ENCODE results near the gene CTNNB1.

Gene CTNNB1

GRCh38 chr3:41209646-41210045, 10.3 kb downstream of the CTNNB1 start:
- Mint-ChIP-seq H3K27ac (ENCODE audit: low read depth) (no peak overlapping the region), H3K4me1 (peaks cover 80% of the 10 kb centered on the region), H3K4me3 (no peak overlapping the region), H3K27me3 (no peaks in the 10 kb centered on the region), H3K36me3 (ENCODE audit: insufficient read depth) (peaks cover 2% of the 10 kb centered on the region), H3K9me3 (no peaks in the 10 kb centered on the region)
- ATAC-seq (replicated peaks; ENCODE audit: extremely low read depth, poor library complexity, severe bottlenecking) (no peak), DNase-seq (ENCODE audit: low spot score in 2 of 2) (no peak)

GRCh38 chr3:41210966-41211365, 11.7 kb downstream of the CTNNB1 start:
- Mint-ChIP-seq H3K4me1 (peaks cover 80% of the 10 kb centered on the region), H3K9me3 (no peaks in the 10 kb centered on the region), H3K36me3 (ENCODE audit: insufficient read depth) (peaks cover 2% of the 10 kb centered on the region), H3K4me3 (no peak overlapping the region), H3K27me3 (no peaks in the 10 kb centered on the region), H3K27ac (ENCODE audit: low read depth) (no peak overlapping the region)
- no peak for DNase-seq (ENCODE audit: low spot score in 2 of 2)
- ATAC-seq (replicated peaks; ENCODE audit: extremely low read depth, poor library complexity, severe bottlenecking): no peak

- no peaks in the 10 kb centered on the region for H3K9me3 Mint-ChIP-seq
- peaks cover 77% of the 10 kb centered on the region for H3K4me1 Mint-ChIP-seq
- peaks cover 2% of the 10 kb centered on the region for H3K36me3 Mint-ChIP-seq (ENCODE audit: insufficient read depth)
- ATAC-seq (replicated peaks; ENCODE audit: extremely low read depth, poor library complexity, severe bottlenecking): no peak
- H3K27me3 Mint-ChIP-seq: no peaks in the 10 kb centered on the region
- no peak for DNase-seq (ENCODE audit: low spot score in 2 of 2)
- H3K4me3 Mint-ChIP-seq: peak overlapping the region; percentile 47
- H3K27ac Mint-ChIP-seq (ENCODE audit: low read depth): peak overlapping the region; percentile 19
Observed at GRCh38 chr3:41212088-41212487, 12.8 kb downstream of the CTNNB1 start.

- Mint-ChIP-seq H3K27ac (ENCODE audit: low read depth) (no peak overlapping the region), H3K27me3 (no peaks in the 10 kb centered on the region), H3K4me3 (peak overlapping the region; percentile 47), H3K9me3 (no peaks in the 10 kb centered on the region), H3K36me3 (ENCODE audit: insufficient read depth) (peaks cover 2% of the 10 kb centered on the region), H3K4me1 (peaks cover 76% of the 10 kb centered on the region)
- DNase-seq (ENCODE audit: low spot score in 2 of 2): no peak
- no peak for ATAC-seq (replicated peaks; ENCODE audit: extremely low read depth, poor library complexity, severe bottlenecking)
Observed at GRCh38 chr3:41213588-41213987, 14.3 kb downstream of the CTNNB1 start.

- Mint-ChIP-seq H3K27ac (ENCODE audit: low read depth) (no peak overlapping the region), H3K36me3 (ENCODE audit: insufficient read depth) (peaks cover 5% of the 10 kb centered on the region), H3K27me3 (no peaks in the 10 kb centered on the region), H3K9me3 (no peaks in the 10 kb centered on the region), H3K4me1 (peaks cover 90% of the 10 kb centered on the region), H3K4me3 (peak overlapping the region; percentile 8)
- no peak for ATAC-seq (replicated peaks; ENCODE audit: extremely low read depth, poor library complexity, severe bottlenecking)
- DNase-seq (ENCODE audit: low spot score in 2 of 2): no peak
Observed at GRCh38 chr3:41216422-41216821, 17.1 kb downstream of the CTNNB1 start.

GRCh38 chr3:41216993-41217392, 17.7 kb downstream of the CTNNB1 start:
- DNase-seq (ENCODE audit: low spot score in 2 of 2): no peak
- Mint-ChIP-seq H3K9me3 (no peaks in the 10 kb centered on the region), H3K27me3 (no peaks in the 10 kb centered on the region), H3K4me1 (peaks cover 90% of the 10 kb centered on the region), H3K36me3 (ENCODE audit: insufficient read depth) (peaks cover 10% of the 10 kb centered on the region), H3K27ac (ENCODE audit: low read depth) (peak overlapping the region; percentile 23), H3K4me3 (peak overlapping the region; percentile 8)
- no peak for ATAC-seq (replicated peaks; ENCODE audit: extremely low read depth, poor library complexity, severe bottlenecking)

GRCh38 chr3:41219424-41219823, 20.1 kb downstream of the CTNNB1 start:
- peaks cover 82% of the 10 kb centered on the region for H3K4me1 Mint-ChIP-seq
- peak overlapping the region; percentile 0 for H3K27ac Mint-ChIP-seq (ENCODE audit: low read depth)
- no peak for DNase-seq (ENCODE audit: low spot score in 2 of 2)
- no peak overlapping the region for H3K4me3 Mint-ChIP-seq
- no peaks in the 10 kb centered on the region for H3K27me3 Mint-ChIP-seq
- no peak for ATAC-seq (replicated peaks; ENCODE audit: extremely low read depth, poor library complexity, severe bottlenecking)
- peaks cover 21% of the 10 kb centered on the region for H3K36me3 Mint-ChIP-seq (ENCODE audit: insufficient read depth)
- no peaks in the 10 kb centered on the region for H3K9me3 Mint-ChIP-seq

- Mint-ChIP-seq H3K9me3 (no peaks in the 10 kb centered on the region), H3K27me3 (no peaks in the 10 kb centered on the region), H3K27ac (ENCODE audit: low read depth) (peak overlapping the region; percentile 67), H3K4me1 (peaks cover 76% of the 10 kb centered on the region), H3K4me3 (no peak overlapping the region), H3K36me3 (ENCODE audit: insufficient read depth) (peaks cover 37% of the 10 kb centered on the region)
- no peak for ATAC-seq (replicated peaks; ENCODE audit: extremely low read depth, poor library complexity, severe bottlenecking)
- DNase-seq (ENCODE audit: low spot score in 2 of 2): no peak
Observed at GRCh38 chr3:41220906-41221677, 21.8 kb downstream of the CTNNB1 start.

GRCh38 chr3:41222012-41222411, 22.7 kb downstream of the CTNNB1 start:
- H3K36me3 Mint-ChIP-seq (ENCODE audit: insufficient read depth): peaks cover 43% of the 10 kb centered on the region
- no peaks in the 10 kb centered on the region for H3K27me3 Mint-ChIP-seq
- peak overlapping the region; percentile 67 for H3K27ac Mint-ChIP-seq (ENCODE audit: low read depth)
- H3K4me1 Mint-ChIP-seq: peaks cover 79% of the 10 kb centered on the region
- H3K9me3 Mint-ChIP-seq: no peaks in the 10 kb centered on the region
- H3K4me3 Mint-ChIP-seq: no peak overlapping the region
- DNase-seq (ENCODE audit: low spot score in 2 of 2) (no peak), ATAC-seq (replicated peaks; ENCODE audit: extremely low read depth, poor library complexity, severe bottlenecking) (no peak)

- DNase-seq (ENCODE audit: low spot score in 2 of 2): no peak
- Mint-ChIP-seq H3K4me3 (no peak overlapping the region), H3K27ac (ENCODE audit: low read depth) (peak overlapping the region; percentile 19), H3K4me1 (peaks cover 77% of the 10 kb centered on the region), H3K36me3 (ENCODE audit: insufficient read depth) (peaks cover 43% of the 10 kb centered on the region), H3K27me3 (no peaks in the 10 kb centered on the region), H3K9me3 (no peaks in the 10 kb centered on the region)
- ATAC-seq (replicated peaks; ENCODE audit: extremely low read depth, poor library complexity, severe bottlenecking): no peak
Observed at GRCh38 chr3:41222501-41222900, 23.2 kb downstream of the CTNNB1 start.

- H3K4me3 Mint-ChIP-seq: no peak overlapping the region
- DNase-seq (ENCODE audit: low spot score in 2 of 2) (no peak), ATAC-seq (replicated peaks; ENCODE audit: extremely low read depth, poor library complexity, severe bottlenecking) (no peak)
- peaks cover 77% of the 10 kb centered on the region for H3K4me1 Mint-ChIP-seq
- H3K36me3 Mint-ChIP-seq (ENCODE audit: insufficient read depth): peaks cover 46% of the 10 kb centered on the region
- no peak overlapping the region for H3K27ac Mint-ChIP-seq (ENCODE audit: low read depth)
- no peaks in the 10 kb centered on the region for H3K27me3 Mint-ChIP-seq
- H3K9me3 Mint-ChIP-seq: no peaks in the 10 kb centered on the region
Observed at GRCh38 chr3:41223078-41223477, 23.8 kb downstream of the CTNNB1 start.

- H3K27ac Mint-ChIP-seq (ENCODE audit: low read depth): no peak overlapping the region
- H3K27me3 Mint-ChIP-seq: no peaks in the 10 kb centered on the region
- no peak overlapping the region for H3K4me3 Mint-ChIP-seq
- ATAC-seq (replicated peaks; ENCODE audit: extremely low read depth, poor library complexity, severe bottlenecking) (peak; percentile 40), DNase-seq (ENCODE audit: low spot score in 2 of 2) (no peak)
- peaks cover 77% of the 10 kb centered on the region for H3K4me1 Mint-ChIP-seq
- H3K36me3 Mint-ChIP-seq (ENCODE audit: insufficient read depth): peaks cover 52% of the 10 kb centered on the region
- H3K9me3 Mint-ChIP-seq: no peaks in the 10 kb centered on the region
Observed at GRCh38 chr3:41223691-41224090, 24.4 kb downstream of the CTNNB1 start.

- Mint-ChIP-seq H3K9me3 (no peaks in the 10 kb centered on the region), H3K4me1 (peaks cover 77% of the 10 kb centered on the region), H3K4me3 (no peak overlapping the region), H3K27me3 (no peaks in the 10 kb centered on the region), H3K27ac (ENCODE audit: low read depth) (no peak overlapping the region), H3K36me3 (ENCODE audit: insufficient read depth) (peaks cover 56% of the 10 kb centered on the region)
- no peak for ATAC-seq (replicated peaks; ENCODE audit: extremely low read depth, poor library complexity, severe bottlenecking)
- no peak for DNase-seq (ENCODE audit: low spot score in 2 of 2)
Observed at GRCh38 chr3:41224120-41224806, 25.0 kb downstream of the CTNNB1 start.
